ENCODE measurements around the gene PDK1. TPM values are rescaled to one million over a fixed set of nuclear protein-coding genes. Genes with fewer than 3 reads are reported as not detected.

Gene PDK1
- 18.9 and 26.8 TPM in 2 replicates for total RNA-seq

- no peak for TF ChIP-seq CTCF (IDR thresholded peaks at IDR 0.05; ENCODE audit: extremely low read depth, low read depth, low read length)
Measured at GRCh38 chr2:172555522-172556283, at the start of gene PDK1. Gene PDK1 (plus strand): TSS chr2:172556090. CDS start chr2:172556151, 61 bp downstream.

GRCh38 chr2:172507199-172507598, 48.7 kb upstream of the PDK1 start:
- no peaks in the 10 kb centered on the region for H3K27me3 ChIP-seq (ENCODE audit: insufficient read depth, low read length)
- TF ChIP-seq CTCF (IDR thresholded peaks at IDR 0.05; ENCODE audit: extremely low read depth, low read depth, low read length) = no peak
- no peaks in the 10 kb centered on the region for H4K20me1 ChIP-seq (ENCODE audit: insufficient read depth, low read length)
- H3K36me3 ChIP-seq (ENCODE audit: insufficient read depth, low read length) = no peaks in the 10 kb centered on the region
- no peak overlapping the region for H2AFZ ChIP-seq (ENCODE audit: low read length)
- H3K4me1 ChIP-seq (ENCODE audit: insufficient read depth, low read length) = no peaks in the 10 kb centered on the region
- H3K4me3 ChIP-seq (ENCODE audit: insufficient read depth, low read length) = no peak overlapping the region
- H3K4me2 ChIP-seq (ENCODE audit: insufficient read depth, low read length) = no peak overlapping the region
- no peak for DNase-seq (ENCODE audit: insufficient read length, low spot score, missing footprints)
- peaks cover 7% of the 10 kb centered on the region for H3K9me3 ChIP-seq (ENCODE audit: low read depth, low read length)
- no peak overlapping the region for H3K27ac ChIP-seq (ENCODE audit: low read depth, low read length)
- H3K79me2 ChIP-seq (ENCODE audit: insufficient read depth, low read length) = no peaks in the 10 kb centered on the region

More at GRCh38 chr2:172555522-172556283, at the start of gene PDK1:
- H3K36me3 ChIP-seq (ENCODE audit: insufficient read depth, low read length) = no peaks in the 10 kb centered on the region
- H3K27me3 ChIP-seq (ENCODE audit: insufficient read depth, low read length) = no peaks in the 10 kb centered on the region
- H3K27ac ChIP-seq (ENCODE audit: low read depth, low read length) = peak within 1 kb of the TSS; percentile 84
- H3K4me2 ChIP-seq (ENCODE audit: insufficient read depth, low read length) = peak within 1 kb of the TSS; percentile 91
- peaks cover 10% of the 10 kb centered on the region for H4K20me1 ChIP-seq (ENCODE audit: insufficient read depth, low read length)
- peak; percentile 98 for DNase-seq (ENCODE audit: insufficient read length, low spot score, missing footprints)
- H3K4me3 ChIP-seq (ENCODE audit: insufficient read depth, low read length) = peak within 1 kb of the TSS; percentile 89
- H3K4me1 ChIP-seq (ENCODE audit: insufficient read depth, low read length) = peaks cover 27% of the 10 kb centered on the region
- H3K79me2 ChIP-seq (ENCODE audit: insufficient read depth, low read length) = peaks cover 22% of the 10 kb centered on the region
- no peaks in the 10 kb centered on the region for H3K9me3 ChIP-seq (ENCODE audit: low read depth, low read length)
- peak within 1 kb of the TSS; percentile 99 for H2AFZ ChIP-seq (ENCODE audit: low read length)

GRCh38 chr2:172510088-172510487, 45.8 kb upstream of the PDK1 start:
- Histone ChIP-seq H3K4me1 (ENCODE audit: insufficient read depth, low read length) (no peaks in the 10 kb centered on the region), H2AFZ (ENCODE audit: low read length) (no peak overlapping the region), H3K27ac (ENCODE audit: low read depth, low read length) (no peak overlapping the region), H3K4me3 (ENCODE audit: insufficient read depth, low read length) (no peak overlapping the region), H3K9me3 (ENCODE audit: low read depth, low read length) (peaks cover 12% of the 10 kb centered on the region), H3K36me3 (ENCODE audit: insufficient read depth, low read length) (no peaks in the 10 kb centered on the region), H3K79me2 (ENCODE audit: insufficient read depth, low read length) (no peaks in the 10 kb centered on the region), H4K20me1 (ENCODE audit: insufficient read depth, low read length) (no peaks in the 10 kb centered on the region), H3K4me2 (ENCODE audit: insufficient read depth, low read length) (no peak overlapping the region), H3K27me3 (ENCODE audit: insufficient read depth, low read length) (no peaks in the 10 kb centered on the region)
- TF ChIP-seq CTCF (IDR thresholded peaks at IDR 0.05; ENCODE audit: extremely low read depth, low read depth, low read length) = no peak
- no peak for DNase-seq (ENCODE audit: insufficient read length, low spot score, missing footprints)

- no peak overlapping the region for H3K27ac ChIP-seq (ENCODE audit: low read depth, low read length)
- no peaks in the 10 kb centered on the region for H3K4me1 ChIP-seq (ENCODE audit: insufficient read depth, low read length)
- H3K27me3 ChIP-seq (ENCODE audit: insufficient read depth, low read length) = no peaks in the 10 kb centered on the region
- no peak overlapping the region for H2AFZ ChIP-seq (ENCODE audit: low read length)
- H3K36me3 ChIP-seq (ENCODE audit: insufficient read depth, low read length) = no peaks in the 10 kb centered on the region
- H3K4me2 ChIP-seq (ENCODE audit: insufficient read depth, low read length) = no peak overlapping the region
- H3K9me3 ChIP-seq (ENCODE audit: low read depth, low read length) = peaks cover 12% of the 10 kb centered on the region
- H3K4me3 ChIP-seq (ENCODE audit: insufficient read depth, low read length) = no peak overlapping the region
- no peaks in the 10 kb centered on the region for H4K20me1 ChIP-seq (ENCODE audit: insufficient read depth, low read length)
- no peak for TF ChIP-seq CTCF (IDR thresholded peaks at IDR 0.05; ENCODE audit: extremely low read depth, low read depth, low read length)
- no peak for DNase-seq (ENCODE audit: insufficient read length, low spot score, missing footprints)
- H3K79me2 ChIP-seq (ENCODE audit: insufficient read depth, low read length) = no peaks in the 10 kb centered on the region
Measured at GRCh38 chr2:172510548-172510947, 45.3 kb upstream of the PDK1 start.
